H9 (cell line): Measurements from ENCODE around the gene PAPLN. TPM values are rescaled to one million over a fixed set of nuclear protein-coding genes. Genes with fewer than 3 reads are reported as not detected.

Experiments
- DNase-seq: peaks from one replicate; pipeline ENCODE4 v3.0.0-alpha.2; 2017
- H2AFZ ChIP-seq: one replicate; pipeline ENCODE4 v1.6.1; 2013; ENCODE audit warnings: mild to moderate bottlenecking, low read length, control low read depth, moderate library complexity
- H2AK5ac ChIP-seq: 2 replicates; pipeline ENCODE4 v1.6.1; 2013; ENCODE audit warnings: low read length, control low read depth, mixed read lengths; ENCODE audit not compliant: insufficient read length
- H2BK120ac ChIP-seq: one replicate; pipeline ENCODE4 v1.6.1; 2013; ENCODE audit warnings: low read depth, mild to moderate bottlenecking, low read length, control low read depth, inconsistent platforms; ENCODE audit not compliant: poor library complexity, severe bottlenecking
- H2BK12ac ChIP-seq: 2 replicates; pipeline ENCODE4 v1.6.1; 2013; ENCODE audit warnings: low read length, control low read depth, mixed read lengths, low read depth; ENCODE audit not compliant: insufficient read length
- H2BK15ac ChIP-seq: 2 replicates; pipeline ENCODE4 v1.6.1; 2013; ENCODE audit warnings: low read depth, low read length, control low read depth
- H2BK20ac ChIP-seq: one replicate; pipeline ENCODE4 v1.6.1; 2013; ENCODE audit warnings: low read depth, mild to moderate bottlenecking, low read length, control low read depth, inconsistent platforms; ENCODE audit not compliant: poor library complexity, severe bottlenecking
- H2BK5ac ChIP-seq: 2 replicates; pipeline ENCODE4 v1.6.1; 2013; ENCODE audit warnings: low read length, control low read depth, mixed read lengths; ENCODE audit not compliant: insufficient read length
- H3K14ac ChIP-seq: 2 replicates; pipeline ENCODE4 v1.6.1; 2013; ENCODE audit warnings: low read length, control low read depth; ENCODE audit not compliant: insufficient read depth
- H3K18ac ChIP-seq: 2 replicates; pipeline ENCODE4 v1.6.1; 2013; ENCODE audit warnings: low read depth, mild to moderate bottlenecking, mixed read lengths, low read length, control low read depth; ENCODE audit not compliant: insufficient read length
- H3K23ac ChIP-seq: 2 replicates; pipeline ENCODE4 v1.6.1; 2013; ENCODE audit warnings: low read length, control low read depth, mixed read lengths, low read depth; ENCODE audit not compliant: insufficient read length
- H3K23me2 ChIP-seq: 2 replicates; pipeline ENCODE4 v1.6.1; 2013; ENCODE audit warnings: low read depth, mild to moderate bottlenecking, mixed read lengths, low read length, control low read depth; ENCODE audit not compliant: insufficient read length, poor library complexity, severe bottlenecking
- H3K27ac ChIP-seq: 2 replicates; pipeline ENCODE4 v1.5.1; 2013; ENCODE audit warnings: low read length, control low read depth, mixed read lengths, low read depth; ENCODE audit not compliant: insufficient read length
- H3K27me3 ChIP-seq: 2 replicates; pipeline ENCODE4 v1.6.1; 2013; ENCODE audit warnings: low read length, control low read depth, inconsistent platforms; ENCODE audit not compliant: insufficient read depth
- H3K4ac ChIP-seq: 2 replicates; pipeline ENCODE4 v1.6.1; 2013; ENCODE audit warnings: low read depth, mild to moderate bottlenecking, control low read depth, inconsistent platforms, low read length, moderate library complexity
- H3K4me1 ChIP-seq: 2 replicates; pipeline ENCODE4 v1.6.1; 2013; ENCODE audit warnings: low read length, control low read depth, inconsistent platforms; ENCODE audit not compliant: insufficient read depth
- H3K4me2 ChIP-seq: 2 replicates; pipeline ENCODE4 v1.6.1; 2013; ENCODE audit warnings: low read length, control low read depth, mixed read lengths; ENCODE audit not compliant: insufficient read length, insufficient read depth
- H3K56ac ChIP-seq: 2 replicates; pipeline ENCODE4 v1.6.1; 2013; ENCODE audit warnings: low read depth, mild to moderate bottlenecking, mixed read lengths, low read length, control low read depth; ENCODE audit not compliant: insufficient read length
- H3K79me1 ChIP-seq: 2 replicates; pipeline ENCODE4 v1.6.1; 2013; ENCODE audit warnings: low read depth, mild to moderate bottlenecking, moderate library complexity, low read length, control low read depth, inconsistent platforms; ENCODE audit not compliant: insufficient read depth, poor library complexity, severe bottlenecking
- H3K79me2 ChIP-seq: 2 replicates; pipeline ENCODE4 v1.6.1; 2013; ENCODE audit warnings: low read length, control low read depth, inconsistent platforms; ENCODE audit not compliant: insufficient read depth
- H3K9ac ChIP-seq: 2 replicates; pipeline ENCODE4 v1.6.1; 2013; ENCODE audit warnings: low read length, control low read depth, mixed read lengths; ENCODE audit not compliant: insufficient read length; ENCODE audit errors: extremely low read depth
- H3K9me3 ChIP-seq: one replicate; pipeline ENCODE4 v1.6.1; 2013; ENCODE audit warnings: low read depth, low read length, inconsistent platforms; ENCODE audit not compliant: control insufficient read depth
- H3T11ph ChIP-seq: one replicate; pipeline ENCODE4 v1.6.1; 2013; ENCODE audit warnings: mild to moderate bottlenecking, low read length, control low read depth, inconsistent platforms
- H4K20me1 ChIP-seq: one replicate; pipeline ENCODE4 v1.6.1; 2013; ENCODE audit not compliant: control insufficient read depth, insufficient read length, insufficient read depth
- H4K5ac ChIP-seq: 2 replicates; pipeline ENCODE4 v1.6.1; 2013; ENCODE audit warnings: low read depth, mild to moderate bottlenecking, mixed read lengths, low read length, control low read depth; ENCODE audit not compliant: insufficient read length
- H4K8ac ChIP-seq: replicated peaks from 2 replicates; pipeline ENCODE4 v1.6.1; 2013; ENCODE audit warnings: low read length, control low read depth, mixed read lengths, low read depth; ENCODE audit not compliant: insufficient read length
- H4K91ac ChIP-seq: 2 replicates; pipeline ENCODE4 v1.6.1; 2013; ENCODE audit warnings: low read depth, mild to moderate bottlenecking, moderate library complexity, mixed read lengths, low read length, control low read depth; ENCODE audit not compliant: insufficient read length
- H3K27ac Mint-ChIP-seq, 3 experiments: 2 replicates in 2 of 3; 3 replicates in 1 of 3; pipeline ENCODE4 v1.8.0; 2020 to 2021; ENCODE audit warnings: mixed read lengths in 3 of 3, mild to moderate bottlenecking in 1 of 3, moderate library complexity in 1 of 3
- H3K27me3 Mint-ChIP-seq: 2 replicates; pipeline ENCODE4 v1.8.0; 2021; ENCODE audit warnings: low read depth, mild to moderate bottlenecking, moderate library complexity, mixed read lengths
- H3K36me3 Mint-ChIP-seq, 3 experiments: 2 replicates in 2 of 3; 3 replicates in 1 of 3; pipeline ENCODE4 v1.8.0; 2020 to 2021; ENCODE audit warnings: low read depth in 3 of 3, mixed read lengths in 3 of 3; ENCODE audit not compliant: insufficient read depth in 1 of 3
- H3K4me1 Mint-ChIP-seq, 2 experiments: 2 replicates each; pipeline ENCODE4 v1.8.0; 2020; ENCODE audit warnings: mixed read lengths in 2 of 2
- H3K4me3 Mint-ChIP-seq, 2 experiments: 2 replicates in 1 of 2; 3 replicates in 1 of 2; pipeline ENCODE4 v1.8.0; 2020 to 2021; ENCODE audit warnings: mild to moderate bottlenecking in 2 of 2, mixed read lengths in 2 of 2, moderate library complexity in 1 of 2
- H3K9me3 Mint-ChIP-seq, 2 experiments: 2 replicates in 1 of 2; 3 replicates in 1 of 2; pipeline ENCODE4 v1.8.0; 2020; ENCODE audit warnings: mild to moderate bottlenecking in 2 of 2, mixed read lengths in 2 of 2, moderate library complexity in 1 of 2
- CTCF ChIP-seq: fragments of 200-600 bp; sonication (generic); conservative IDR thresholded peaks from 3 replicates; pipeline ENCODE4 v1.8.0; 2021; ENCODE audit warnings: antibody characterized with exemption, mild to moderate bottlenecking
- WGBS: extraction: QIAGEN DNeasy Blood & Tissue Kit; methylation state at CpG from one replicate; pipeline ENCODE4 v1.1.7; 2013; ENCODE audit warnings: missing lambda C conversion rate, low lambda C conversion rate, mixed read lengths; ENCODE audit not compliant: insufficient read length; ENCODE audit errors: extremely low coverage; 5-methylcytosine and 5-hydroxymethylcytosine counted together
- total RNA-seq: library from RNA; stranded (reverse); gene quantifications from 2 replicates; pipeline ENCODE4 v1.2.1, GENCODE V29; 2021

The PAPLN gene
- total RNA-seq, 1 experiment from 2014 or later = 8.5 TPM

DNA sequence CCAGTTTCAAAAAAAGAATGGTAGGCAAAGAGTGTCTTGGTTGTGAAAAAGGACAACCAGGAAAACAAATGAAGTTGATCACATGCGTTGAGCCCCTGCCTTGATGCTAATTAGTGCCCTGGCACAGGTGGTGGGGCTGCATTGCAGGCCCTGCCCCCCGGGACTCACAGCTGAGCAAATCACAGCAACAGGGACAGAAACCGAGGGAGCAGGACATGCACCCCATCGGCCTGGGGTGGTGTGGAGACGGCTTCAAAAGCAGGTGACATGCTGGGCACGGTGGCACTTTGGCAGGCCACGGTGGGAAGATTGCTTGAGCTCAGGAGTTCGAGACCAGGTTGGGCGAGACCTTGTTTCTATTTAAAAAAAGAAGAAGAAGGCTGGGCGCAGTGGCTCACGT, 1.1 kb upstream of the PAPLN start:
- Histone ChIP-seq H3K9ac (no peak overlapping the region), H3K18ac (no peak overlapping the region), H4K8ac (no peak overlapping the region), H4K91ac (no peak overlapping the region), H2BK120ac (no peak overlapping the region), H3K14ac (0 out of 2 replicates have a peak overlapping the region, but pooled peaks have one; percentile 5), H3K23me2 (peaks cover 16% of the 10 kb centered on the region), H2BK12ac (peak overlapping the region; percentile 6), H4K20me1 (no peaks in the 10 kb centered on the region), H2AK5ac (no peak overlapping the region), H3K27me3 (peaks cover 22% of the 10 kb centered on the region), H3K79me1 (no peaks in the 10 kb centered on the region), H3K9me3 (no peaks in the 10 kb centered on the region), H3K4me1 (peaks cover 7% of the 10 kb centered on the region; the same call in 1 of the 2 replicates), H3K79me2 (no peaks in the 10 kb centered on the region), H3T11ph (no peak overlapping the region), H2BK5ac (no peak overlapping the region), H4K5ac (no peak overlapping the region), H3K4me2 (peak overlapping the region; percentile 50), H3K56ac (no peak overlapping the region), H2BK20ac (no peak overlapping the region), H2BK15ac (no peak overlapping the region), H3K4ac (no peak overlapping the region), H2AFZ (no peak overlapping the region), H3K27ac (no peak overlapping the region), H3K23ac (no peak overlapping the region)
- Mint-ChIP-seq H3K27me3 (peaks cover 65% of the 10 kb centered on the region), H3K4me1 (peaks cover 62 to 71% of the 10 kb centered on the region in 2 experiments), H3K4me3 (peak overlapping the region; percentile 57 to 85), H3K36me3 (peaks cover 0 to 3% (median 0%) of the 10 kb centered on the region in 3 experiments; a peak in 1 of 7 replicates), H3K27ac (peak overlapping the region in 1 of 3 experiments; percentile 29; a peak in 4 of 7 replicates), H3K9me3 (no peaks in the 10 kb centered on the region; a peak in 1 of 5 replicates)
- WGBS = no CpG with 5 or more reads among the region's 11 CpGs
- TF ChIP-seq CTCF = no peak
- no peak for DNase-seq
